Measurements from ENCODE around the gene CCNL2. TPM values are rescaled to one million over a fixed set of nuclear protein-coding genes. Genes with fewer than 3 reads are reported as not detected.

Gene CCNL2
- total and polyA plus RNA-seq, 2 donors (not counting 1 experiment from before 2014, with no cell fraction given) = 263 to 347 TPM

- intact Hi-C loops (cut with micrococcal nuclease) = no loop called here
- no peak overlapping the region for H3K27ac ChIP-seq (ENCODE audit: low read length in 2 of 2)
- H3K9ac ChIP-seq (ENCODE audit: low read length) = no peak overlapping the region
- H3K4me3 ChIP-seq (ENCODE audit: control extremely low read depth in 1 of 5, extremely low read depth in 1 of 5, insufficient read depth in 1 of 5, low read depth in 2 of 5, low read length in 4 of 5) = no peak overlapping the region
- peaks cover 1 to 9% of the 10 kb centered on the region in 2 experiments for H3K36me3 ChIP-seq (replicated peaks in 1 of 2; ENCODE audit: control extremely low read depth in 1 of 2, control insufficient read depth in 1 of 2, extremely low read depth in 1 of 2, insufficient read depth in 2 of 2, low read length in 1 of 2)
- no peak overlapping the region for H2AFZ ChIP-seq (ENCODE audit: insufficient read depth, low read depth, low read length, poor library complexity, severe bottlenecking)
- H3K4me1 ChIP-seq (ENCODE audit: control insufficient read depth in 2 of 2, insufficient read depth in 2 of 2, low read length in 2 of 2) = no peaks in the 10 kb centered on the region
- no peak overlapping the region for H3K4me2 ChIP-seq (replicated peaks; ENCODE audit: low read depth, low read length, poor library complexity, severe bottlenecking)
- no peaks in the 10 kb centered on the region for H3K27me3 Mint-ChIP-seq
- POLR2A ChIA-PET = interaction anchor here (1.1 kb wide), 1 partner anchor 15 kb away, joined by 3 read pairs; no protein-coding TSS in a partner anchor
- no peaks in the 10 kb centered on the region for H3K4me1 Mint-ChIP-seq
- CTCF ChIA-PET = interaction anchor here (1.1 kb wide), 1 partner anchor 10 kb away, joined by 3 read pairs; no protein-coding TSS in a partner anchor
- TF ChIP-seq EZH2 (IDR thresholded peaks at IDR 0.05; ENCODE audit: borderline replicate concordance, insufficient read depth, low read depth, low read length, poor library complexity, severe bottlenecking) = no peak
- TF ChIP-seq CTCF (IDR thresholded peaks at IDR 0.05) = no peak
- H3K27me3 ChIP-seq (replicated peaks in 1 of 4; ENCODE audit: control extremely low read depth in 1 of 4, control insufficient read depth in 3 of 4, insufficient read depth in 4 of 4, low read length in 3 of 4) = no peaks in the 10 kb centered on the region
- no peak overlapping the region for H3K4me3 Mint-ChIP-seq
- DNase-seq = no peak
- WGBS (ENCODE audit: insufficient coverage) = 84% methylated on average over 8 of the region's 8 CpGs
- ATAC-seq (ENCODE audit: low read depth) = no peak
- no peaks in the 10 kb centered on the region for H3K9me3 ChIP-seq (ENCODE audit: control extremely low read depth in 1 of 3, control insufficient read depth in 2 of 3, insufficient read depth in 1 of 3, low read length in 2 of 3)
- no peak overlapping the region for H3K27ac Mint-ChIP-seq
- H4K20me1 ChIP-seq (ENCODE audit: control insufficient read depth, insufficient read depth, low read length, poor library complexity, severe bottlenecking) = peaks cover 7% of the 10 kb centered on the region
- H3K9me3 Mint-ChIP-seq (ENCODE audit: insufficient read depth) = no peaks in the 10 kb centered on the region
- peaks cover 18% of the 10 kb centered on the region for H3K79me2 ChIP-seq (ENCODE audit: control insufficient read depth, insufficient read depth, low read length)
These were observed 17.8 kb downstream of the CCNL2 start for GRCh38 chr1:1381294-1381693.

- CTCF ChIA-PET = no interaction called here
- Mint-ChIP-seq H3K27me3 (no peaks in the 10 kb centered on the region), H3K9me3 (ENCODE audit: insufficient read depth) (no peaks in the 10 kb centered on the region), H3K4me1 (no peaks in the 10 kb centered on the region), H3K27ac (no peak overlapping the region), H3K4me3 (no peak overlapping the region)
- Histone ChIP-seq H3K27me3 (replicated peaks in 1 of 4; ENCODE audit: control extremely low read depth in 1 of 4, control insufficient read depth in 3 of 4, insufficient read depth in 4 of 4, low read length in 3 of 4) (no peaks in the 10 kb centered on the region), H3K4me3 (ENCODE audit: control extremely low read depth in 1 of 5, extremely low read depth in 1 of 5, insufficient read depth in 1 of 5, low read depth in 2 of 5, low read length in 4 of 5) (no peak overlapping the region), H3K36me3 (replicated peaks in 1 of 2; ENCODE audit: control extremely low read depth in 1 of 2, control insufficient read depth in 1 of 2, extremely low read depth in 1 of 2, insufficient read depth in 2 of 2, low read length in 1 of 2) (peaks cover 0 to 4% of the 10 kb centered on the region in 2 experiments), H4K20me1 (ENCODE audit: control insufficient read depth, insufficient read depth, low read length, poor library complexity, severe bottlenecking) (peaks cover 3% of the 10 kb centered on the region), H3K9ac (ENCODE audit: low read length) (no peak overlapping the region), H2AFZ (ENCODE audit: insufficient read depth, low read depth, low read length, poor library complexity, severe bottlenecking) (no peak overlapping the region), H3K27ac (ENCODE audit: low read length in 2 of 2) (no peak overlapping the region), H3K79me2 (ENCODE audit: control insufficient read depth, insufficient read depth, low read length) (peaks cover 18% of the 10 kb centered on the region), H3K9me3 (ENCODE audit: control extremely low read depth in 1 of 3, control insufficient read depth in 2 of 3, insufficient read depth in 1 of 3, low read length in 2 of 3) (no peaks in the 10 kb centered on the region), H3K4me2 (replicated peaks; ENCODE audit: low read depth, low read length, poor library complexity, severe bottlenecking) (no peak overlapping the region), H3K4me1 (ENCODE audit: control insufficient read depth in 2 of 2, insufficient read depth in 2 of 2, low read length in 2 of 2) (peaks cover 3 to 4% of the 10 kb centered on the region in 2 donors)
- no peak for ATAC-seq (ENCODE audit: low read depth)
- POLR2A ChIA-PET = no interaction called here
- no peak for TF ChIP-seq CTCF (IDR thresholded peaks at IDR 0.05)
- no peak for TF ChIP-seq EZH2 (IDR thresholded peaks at IDR 0.05; ENCODE audit: borderline replicate concordance, insufficient read depth, low read depth, low read length, poor library complexity, severe bottlenecking)
- intact Hi-C loops (cut with micrococcal nuclease) = no loop called here
- WGBS (ENCODE audit: insufficient coverage) = 99% methylated on average over 16 of the region's 16 CpGs
- no peak for DNase-seq
These were observed 18.3 kb downstream of the CCNL2 start for GRCh38 chr1:1380860-1381259.
